ENCODE measurements around the gene AHCYL1. TPM values are rescaled to one million over a fixed set of nuclear protein-coding genes. Genes with fewer than 3 reads are reported as not detected.

AHCYL1 gene
- total RNA-seq, 2 donors from 2014 or later, result 78.9 to 96.0 TPM

- TF ChIP-seq CTCF (conservative IDR thresholded peaks at IDR 0.05), result no peak
- H3K4me3 ChIP-seq (ENCODE audit: low read length), result peak overlapping the region; percentile 97
- peaks cover 22% of the 10 kb centered on the region for H3K4me1 Mint-ChIP-seq
- no peak overlapping the region for H3K27ac Mint-ChIP-seq
- H3K4me3 Mint-ChIP-seq, result no peak overlapping the region
- H3K9ac ChIP-seq (ENCODE audit: extremely low read depth, low read length, poor library complexity, severe bottlenecking), result no peak overlapping the region
- 90 to 92% methylated on average over 2 to 5 of the region's 5 CpGs for WGBS, 2 experiments (ENCODE audit: insufficient coverage in 1 of 2, insufficient read length in 1 of 2)
- peaks cover 3% of the 10 kb centered on the region for H3K4me1 ChIP-seq (ENCODE audit: control insufficient read depth, insufficient read depth, low read length)
- H3K9me3 Mint-ChIP-seq, result no peaks in the 10 kb centered on the region
- no peak for DNase-seq
- H3K9me3 ChIP-seq (ENCODE audit: control insufficient read depth, low read length), result no peaks in the 10 kb centered on the region
- H3K27me3 ChIP-seq (ENCODE audit: control insufficient read depth, insufficient read depth, low read length, poor library complexity, severe bottlenecking), result no peaks in the 10 kb centered on the region
- peaks cover 16% of the 10 kb centered on the region for H3K36me3 Mint-ChIP-seq (ENCODE audit: low read depth)
- H3K27me3 Mint-ChIP-seq (ENCODE audit: insufficient read depth), result no peaks in the 10 kb centered on the region
- H3K27ac ChIP-seq (ENCODE audit: low read depth, low read length), result no peak overlapping the region
- peaks cover 17% of the 10 kb centered on the region for H3K36me3 ChIP-seq (ENCODE audit: control insufficient read depth, insufficient read depth, low read length)
Observed at GRCh38 chr1:110033421-110033820, 48.9 kb downstream of the AHCYL1 start.

DNA sequence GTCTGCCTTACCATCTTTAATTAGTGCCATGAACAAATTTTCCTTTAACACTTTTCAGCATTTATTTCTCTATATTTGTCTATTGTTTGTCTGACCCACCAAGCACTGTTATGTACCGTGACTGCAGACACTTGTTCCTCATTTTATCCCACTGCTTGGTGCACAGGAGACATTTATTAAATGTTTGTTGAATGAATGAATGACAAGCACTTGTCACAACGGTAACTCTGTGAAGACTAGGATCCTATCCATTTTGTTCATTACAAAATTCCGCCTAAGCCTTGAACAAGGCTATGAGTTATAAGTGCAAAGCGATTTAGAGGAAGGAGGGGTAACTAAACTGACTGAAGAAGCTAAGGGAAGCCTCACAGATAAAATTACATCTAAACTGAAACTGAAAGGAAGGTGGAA is 49.5 kb downstream of the AHCYL1 start:
- peak overlapping the region; percentile 82 for H3K4me3 Mint-ChIP-seq
- DNase-seq, result no peak
- Histone ChIP-seq H3K4me3 (ENCODE audit: low read length) (peak overlapping the region; percentile 97), H3K9ac (ENCODE audit: extremely low read depth, low read length, poor library complexity, severe bottlenecking) (peak overlapping the region; percentile 93), H3K36me3 (ENCODE audit: control insufficient read depth, insufficient read depth, low read length) (peaks cover 23% of the 10 kb centered on the region), H3K4me1 (ENCODE audit: control insufficient read depth, insufficient read depth, low read length) (peaks cover 3% of the 10 kb centered on the region), H3K27ac (ENCODE audit: low read depth, low read length) (no peak overlapping the region), H3K9me3 (ENCODE audit: control insufficient read depth, low read length) (no peaks in the 10 kb centered on the region), H3K27me3 (ENCODE audit: control insufficient read depth, insufficient read depth, low read length, poor library complexity, severe bottlenecking) (no peaks in the 10 kb centered on the region)
- 73 to 78% methylated on average over 2 to 4 of the region's 4 CpGs for WGBS, 2 experiments (ENCODE audit: insufficient coverage in 1 of 2, insufficient read length in 1 of 2)
- H3K27me3 Mint-ChIP-seq (ENCODE audit: insufficient read depth), result no peaks in the 10 kb centered on the region
- peaks cover 22% of the 10 kb centered on the region for H3K4me1 Mint-ChIP-seq
- H3K27ac Mint-ChIP-seq, result peak overlapping the region; percentile 86
- TF ChIP-seq CTCF (conservative IDR thresholded peaks at IDR 0.05), result no peak
- peaks cover 23% of the 10 kb centered on the region for H3K36me3 Mint-ChIP-seq (ENCODE audit: low read depth)
- no peaks in the 10 kb centered on the region for H3K9me3 Mint-ChIP-seq

GRCh38 chr1:110034451-110035235 is 50.1 kb downstream of the AHCYL1 start, which contains the start of gene STRIP1:
STRIP1 (plus strand) TSS chr1:110034624; CDS start chr1:110034638, 14 bp downstream.
- Histone ChIP-seq H3K27ac (ENCODE audit: low read depth, low read length) (peak within 1 kb of the TSS; percentile 84), H3K4me3 (ENCODE audit: low read length) (peak within 1 kb of the TSS; percentile 97), H3K9ac (ENCODE audit: extremely low read depth, low read length, poor library complexity, severe bottlenecking) (peak within 1 kb of the TSS; percentile 93), H3K36me3 (ENCODE audit: control insufficient read depth, insufficient read depth, low read length) (peaks cover 29% of the 10 kb centered on the region), H3K27me3 (ENCODE audit: control insufficient read depth, insufficient read depth, low read length, poor library complexity, severe bottlenecking) (no peaks in the 10 kb centered on the region), H3K4me1 (ENCODE audit: control insufficient read depth, insufficient read depth, low read length) (peaks cover 3% of the 10 kb centered on the region), H3K9me3 (ENCODE audit: control insufficient read depth, low read length) (no peaks in the 10 kb centered on the region)
- peak within 1 kb of the TSS; percentile 82 for H3K4me3 Mint-ChIP-seq
- peaks cover 29% of the 10 kb centered on the region for H3K36me3 Mint-ChIP-seq (ENCODE audit: low read depth)
- peaks cover 22% of the 10 kb centered on the region for H3K4me1 Mint-ChIP-seq
- H3K9me3 Mint-ChIP-seq, result no peaks in the 10 kb centered on the region
- H3K27ac Mint-ChIP-seq, result peak within 1 kb of the TSS; percentile 91
- TF ChIP-seq CTCF (conservative IDR thresholded peaks at IDR 0.05), result no peak
- H3K27me3 Mint-ChIP-seq (ENCODE audit: insufficient read depth), result no peaks in the 10 kb centered on the region
- DNase-seq, result peak; percentile 96
- WGBS, 2 experiments (ENCODE audit: insufficient coverage in 1 of 2, insufficient read length in 1 of 2), result 0% methylated on average over 20 to 66 of the region's 66 CpGs

Measured in endodermal cell (in vitro differentiated cells).